GM19023 (cell line): Measurements from ENCODE around the gene KNDC1.
"Not testable (repeated sequence)": the region's sequence is repeated elsewhere in the genome, so short reads cannot be mapped to it uniquely, and the experiment has no call there.

Experiments used
- ATAC-seq: cut with Tn5 transposase; IDR thresholded peaks from one replicate; pipeline ENCODE4 v1.9.1; 2021; ENCODE audit warnings: mild to moderate bottlenecking, moderate library complexity; ENCODE audit not compliant: unreplicated experiment

Gene KNDC1

GRCh38 chr10:133159950-133160825, at the start of gene KNDC1:
Gene KNDC1, plus strand, starts transcription at chr10:133160219. Its CDS starts 249 bp downstream, at chr10:133160468.
- no peak for ATAC-seq

- ATAC-seq, result no peak
Measured at GRCh38 chr10:133110609-133111275, 49.3 kb upstream of the KNDC1 start.

- ATAC-seq, result not testable (repeated sequence)
Measured at GRCh38 chr10:133111640-133112039, 48.4 kb upstream of the KNDC1 start.

- no peak for ATAC-seq
Measured at GRCh38 chr10:133113146-133113830, 46.7 kb upstream of the KNDC1 start.

GRCh38 chr10:133113847-133114246, 46.2 kb upstream of the KNDC1 start:
- no peak for ATAC-seq

GRCh38 chr10:133114251-133114650, 45.8 kb upstream of the KNDC1 start:
- ATAC-seq, result no peak

- no peak for ATAC-seq
Measured at GRCh38 chr10:133114726-133115452, 45.1 kb upstream of the KNDC1 start.

- no peak for ATAC-seq
Measured at GRCh38 chr10:133115453-133115842, 44.6 kb upstream of the KNDC1 start.

GRCh38 chr10:133115976-133116375, 44.0 kb upstream of the KNDC1 start:
- no peak for ATAC-seq

GRCh38 chr10:133116455-133116854, 43.6 kb upstream of the KNDC1 start:
- ATAC-seq, result no peak

- no peak for ATAC-seq
Measured at GRCh38 chr10:133117036-133117687, 42.9 kb upstream of the KNDC1 start.

GRCh38 chr10:133117688-133118071, 42.3 kb upstream of the KNDC1 start:
- no peak for ATAC-seq

GRCh38 chr10:133121479-133121878, 38.5 kb upstream of the KNDC1 start:
- no peak for ATAC-seq

GRCh38 chr10:133122171-133122935, 37.7 kb upstream of the KNDC1 start:
- no peak for ATAC-seq

- no peak for ATAC-seq
Measured at GRCh38 chr10:133123050-133123745, 36.8 kb upstream of the KNDC1 start.

GRCh38 chr10:133123746-133124356, 36.2 kb upstream of the KNDC1 start:
- no peak for ATAC-seq

GRCh38 chr10:133124357-133125211, 35.4 kb upstream of the KNDC1 start:
- ATAC-seq, result no peak

GRCh38 chr10:133125901-133126300, 34.1 kb upstream of the KNDC1 start:
- no peak for ATAC-seq
